K562 (cell line): Measurements from ENCODE around the gene PACSIN2.

Experiments used
- ARNT ChIP-seq, 2 experiments: fragments of 450-650 bp; IDR thresholded peaks; 2 replicates each; pipeline ENCODE4 v1.6.1; 2016; ENCODE audit warnings: mild to moderate bottlenecking in 1 of 2
- CBX8 ChIP-seq: fragments of 200-600 bp; sonication (generic); IDR thresholded peaks from 2 replicates; pipeline ENCODE4 v1.6.1; 2012; ENCODE audit warnings: borderline replicate concordance, mixed run types, low read depth, mild to moderate bottlenecking, moderate library complexity, mixed read lengths, low read length, control low read depth, inconsistent platforms; ENCODE audit not compliant: poor library complexity, severe bottlenecking; ENCODE audit errors: extremely low read depth
- CREB1 ChIP-seq, 2 experiments: sonication (generic) in 1 of 2; formaldehyde crosslinking in 1 of 2; IDR thresholded peaks; 2 replicates each; pipeline versions ENCODE4 v1.6.1 to v1.8.0; 2012 to 2022; ENCODE audit warnings: inconsistent platforms in 1 of 2, mild to moderate bottlenecking in 1 of 2, missing genetic modification reagents in 1 of 2, moderate library complexity in 1 of 2
- CTCF ChIP-seq, 3 experiments: IDR thresholded peaks in 2 of 3; conservative IDR thresholded peaks in 1 of 3; 2 replicates each; pipeline ENCODE4 v1.5.1; 2011 to 2012; ENCODE audit warnings: low read length in 3 of 3, mild to moderate bottlenecking in 3 of 3, control low read depth in 2 of 3, improper control_type of control experiment in 1 of 3, inconsistent platforms in 1 of 3, low read depth in 1 of 3, mixed read lengths in 1 of 3, moderate library complexity in 1 of 3; ENCODE audit not compliant: insufficient read depth in 2 of 3
- EP300 ChIP-seq: IDR thresholded peaks from 2 replicates; pipeline ENCODE4 v1.6.1; 2012; ENCODE audit warnings: low read length, improper control_type of control experiment
- FOS ChIP-seq: IDR thresholded peaks from 3 replicates; pipeline ENCODE4 v1.6.1; 2011; ENCODE audit not compliant: insufficient read length; ENCODE audit errors: extremely low read depth
- FOXM1 ChIP-seq, 2 experiments: fragments of 450-650 bp in 1 of 2; sonication (generic) in 1 of 2; formaldehyde crosslinking in 1 of 2; IDR thresholded peaks; 2 replicates each; pipeline versions ENCODE4 v1.6.1 to v1.9.0; 2017 to 2022; ENCODE audit warnings: low read depth in 2 of 2, mild to moderate bottlenecking in 2 of 2, missing genetic modification reagents in 1 of 2, moderate library complexity in 1 of 2
- HDAC2 ChIP-seq: fragments of 450-650 bp; IDR thresholded peaks from 2 replicates; pipeline ENCODE4 v1.6.1; 2016; ENCODE audit warnings: mild to moderate bottlenecking
- NR4A1 ChIP-seq, 2 experiments: fragments of 250-450 bp in 1 of 2; fragments of 450-650 bp in 1 of 2; sonication (Bioruptor Pico) in 1 of 2; IDR thresholded peaks; 2 replicates each; pipeline versions ENCODE4 v1.4.0 to v1.6.1; 2016 to 2020; ENCODE audit warnings: mild to moderate bottlenecking in 2 of 2, missing compliant biosample characterization in 1 of 2, missing genetic modification characterization in 1 of 2, moderate library complexity in 1 of 2
- POLR2A ChIP-seq: fragments of 450-650 bp; conservative IDR thresholded peaks from 2 replicates; pipeline ENCODE4 v1.6.1; 2016
- STAT5B ChIP-seq: fragments of 250-450 bp; sonication (Bioruptor Pico); IDR thresholded peaks from 2 replicates; pipeline ENCODE4 v1.8.0; 2021; ENCODE audit warnings: mild to moderate bottlenecking, inconsistent platforms
- UBTF ChIP-seq, 2 experiments: IDR thresholded peaks; 2 replicates each; pipeline ENCODE4 v1.6.1; 2012; ENCODE audit warnings: improper control_type of control experiment in 2 of 2, low read depth in 2 of 2, low read length in 2 of 2, borderline replicate concordance in 1 of 2
- USF2 ChIP-seq: sonication (generic); formaldehyde crosslinking; IDR thresholded peaks from 2 replicates; pipeline ENCODE4 v1.5.0; 2020; ENCODE audit warnings: missing genetic modification reagents
- ZNF263 ChIP-seq: sonication (generic); formaldehyde crosslinking; IDR thresholded peaks from 2 replicates; pipeline ENCODE4 v1.8.0; 2022; ENCODE audit warnings: mild to moderate bottlenecking, missing genetic modification reagents, borderline replicate concordance

GRCh38 chr22:42950281-42950680, 64.7 kb downstream of the PACSIN2 start:
- TF ChIP-seq STAT5B (CRISPR knock-in tag) = no peak
- no peak for TF ChIP-seq NR4A1 (CRISPR knock-in tag; IDR thresholded peaks at IDR 0.05)
- no peak for TF ChIP-seq NR4A1 (tag; IDR thresholded peaks at IDR 0.05)
- TF ChIP-seq FOS = no peak
- no peak for TF ChIP-seq CREB1 (IDR thresholded peaks at IDR 0.05)
- no peak for TF ChIP-seq CREB1 (CRISPR knock-in tag; IDR thresholded peaks at IDR 0.05)
- no peak for TF ChIP-seq UBTF (IDR thresholded peaks at IDR 0.05; ENCODE audit: borderline replicate concordance in 1 of 2, low read depth in 2 of 2, low read length in 2 of 2)
- TF ChIP-seq CBX8 = no peak
- no peak for TF ChIP-seq EP300
- no peak for TF ChIP-seq USF2 (CRISPR knock-in tag)
- TF ChIP-seq HDAC2 = no peak
- TF ChIP-seq CTCF (IDR thresholded peaks at IDR 0.05 in 2 of 3, conservative IDR thresholded peaks at IDR 0.05 in 1 of 3; ENCODE audit: insufficient read depth in 2 of 3, low read depth in 1 of 3, low read length in 3 of 3) = no peak
- no peak for TF ChIP-seq POLR2A
- TF ChIP-seq ARNT (IDR thresholded peaks at IDR 0.05) = no peak
- no peak for TF ChIP-seq ZNF263 (CRISPR knock-in tag)
- no peak for TF ChIP-seq FOXM1 (IDR thresholded peaks at IDR 0.05; ENCODE audit: low read depth)
- no peak for TF ChIP-seq FOXM1 (CRISPR knock-in tag; IDR thresholded peaks at IDR 0.05; ENCODE audit: low read depth)
